Measurements from ENCODE around the gene SLC6A7.

Gene SLC6A7

DNA sequence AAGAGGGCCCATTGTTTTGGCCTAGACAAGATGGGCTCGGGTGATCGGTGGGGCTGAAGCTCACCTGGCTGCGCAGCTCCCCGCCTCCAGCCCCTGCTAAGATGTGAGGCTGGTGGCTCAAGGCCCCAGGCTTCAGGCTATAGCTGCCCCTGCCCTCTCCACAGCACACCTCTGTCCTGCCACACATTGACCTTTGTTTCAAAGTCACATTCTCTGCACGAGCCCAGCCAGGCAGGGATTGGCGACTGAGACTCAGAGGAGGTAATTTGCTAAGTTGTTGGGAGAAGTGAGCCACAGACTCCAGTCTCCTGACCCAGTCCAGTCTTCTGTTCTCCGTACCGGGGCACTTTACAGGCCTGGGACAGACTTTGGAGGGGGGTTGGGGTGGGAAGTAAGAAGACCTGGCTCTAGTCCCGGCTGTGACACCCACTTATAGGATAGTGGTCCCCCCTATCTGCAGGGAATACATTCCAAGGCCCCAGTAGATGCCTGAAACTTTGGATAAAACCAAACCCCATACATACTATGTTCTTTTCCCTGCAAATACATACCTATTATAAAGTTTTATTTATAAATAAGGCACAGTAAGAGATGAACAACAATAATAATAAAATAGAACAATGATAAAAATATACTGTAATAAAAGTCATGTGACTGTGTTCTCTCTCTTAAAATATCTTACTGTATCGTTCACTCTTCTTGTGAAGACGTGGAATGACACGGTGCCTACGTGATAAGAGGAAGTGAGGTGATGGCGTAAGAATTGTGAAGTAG, 47.5 kb upstream of the SLC6A7 start:
- H3K79me2 ChIP-seq (ENCODE audit: low read length): no peaks in the 10 kb centered on the region
- no peaks in the 10 kb centered on the region for H3K9me3 ChIP-seq (ENCODE audit: insufficient read depth, low read length)
- TF ChIP-seq, protein P1, sequence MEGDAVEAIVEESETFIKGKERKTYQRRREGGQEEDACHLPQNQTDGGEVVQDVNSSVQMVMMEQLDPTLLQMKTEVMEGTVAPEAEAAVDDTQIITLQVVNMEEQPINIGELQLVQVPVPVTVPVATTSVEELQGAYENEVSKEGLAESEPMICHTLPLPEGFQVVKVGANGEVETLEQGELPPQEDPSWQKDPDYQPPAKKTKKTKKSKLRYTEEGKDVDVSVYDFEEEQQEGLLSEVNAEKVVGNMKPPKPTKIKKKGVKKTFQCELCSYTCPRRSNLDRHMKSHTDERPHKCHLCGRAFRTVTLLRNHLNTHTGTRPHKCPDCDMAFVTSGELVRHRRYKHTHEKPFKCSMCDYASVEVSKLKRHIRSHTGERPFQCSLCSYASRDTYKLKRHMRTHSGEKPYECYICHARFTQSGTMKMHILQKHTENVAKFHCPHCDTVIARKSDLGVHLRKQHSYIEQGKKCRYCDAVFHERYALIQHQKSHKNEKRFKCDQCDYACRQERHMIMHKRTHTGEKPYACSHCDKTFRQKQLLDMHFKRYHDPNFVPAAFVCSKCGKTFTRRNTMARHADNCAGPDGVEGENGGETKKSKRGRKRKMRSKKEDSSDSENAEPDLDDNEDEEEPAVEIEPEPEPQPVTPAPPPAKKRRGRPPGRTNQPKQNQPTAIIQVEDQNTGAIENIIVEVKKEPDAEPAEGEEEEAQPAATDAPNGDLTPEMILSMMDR (IDR thresholded peaks at IDR 0.05; ENCODE audit: low read depth, low read length): no peak
- no peak for TF ChIP-seq EZH2phosphoT487 (IDR thresholded peaks at IDR 0.05; ENCODE audit: low read depth)
- no peaks in the 10 kb centered on the region for H4K20me1 ChIP-seq (ENCODE audit: insufficient read depth, low read length)
- H3K27ac ChIP-seq (ENCODE audit: low read length): no peak overlapping the region
- H3K36me3 ChIP-seq (replicated peaks; ENCODE audit: low read depth, low read length): no peaks in the 10 kb centered on the region
- peaks cover 5% of the 10 kb centered on the region; the same call in 1 of the 2 replicates for H3K4me1 ChIP-seq (ENCODE audit: low read length)
- no peak overlapping the region for H3K9ac ChIP-seq (ENCODE audit: low read length)
- no peaks in the 10 kb centered on the region for H3K27me3 ChIP-seq (ENCODE audit: low read depth, low read length)
- H2AFZ ChIP-seq (ENCODE audit: low read depth, low read length): peak overlapping the region; percentile 21; the same call in 1 of the 2 replicates
- peak overlapping the region; percentile 26; the same call in 1 of the 2 replicates for H3K4me2 ChIP-seq (ENCODE audit: low read length)
- H3K4me3 ChIP-seq (ENCODE audit: low read length): no peak overlapping the region

DNA sequence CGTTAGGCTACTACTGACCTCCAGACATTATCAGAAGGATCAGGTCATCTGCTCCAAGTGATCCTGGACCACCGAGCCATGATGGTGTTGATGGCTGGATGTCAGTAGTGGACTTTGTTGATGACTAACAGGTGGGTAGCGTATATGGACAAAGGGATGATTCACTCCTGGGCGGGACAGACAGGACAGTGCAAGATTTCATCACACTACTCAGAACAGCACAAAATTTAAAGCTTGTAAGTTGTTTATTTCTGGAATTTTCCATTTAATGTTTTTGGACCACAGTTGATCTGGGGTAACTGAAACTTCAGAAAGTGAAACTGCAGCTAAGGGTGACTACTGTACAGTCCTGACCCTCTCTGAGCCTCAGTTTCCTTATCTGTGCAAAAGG, 46.9 kb upstream of the SLC6A7 start:
- no peaks in the 10 kb centered on the region for H3K36me3 ChIP-seq (replicated peaks; ENCODE audit: low read depth, low read length)
- H3K9me3 ChIP-seq (ENCODE audit: insufficient read depth, low read length): no peaks in the 10 kb centered on the region
- no peak overlapping the region for H3K27ac ChIP-seq (ENCODE audit: low read length)
- H2AFZ ChIP-seq (ENCODE audit: low read depth, low read length): peak overlapping the region; percentile 21; the same call in 1 of the 2 replicates
- no peak overlapping the region for H3K4me3 ChIP-seq (ENCODE audit: low read length)
- H3K27me3 ChIP-seq (ENCODE audit: low read depth, low read length): no peaks in the 10 kb centered on the region
- no peak overlapping the region for H3K9ac ChIP-seq (ENCODE audit: low read length)
- peaks cover 5% of the 10 kb centered on the region; the same call in 1 of the 2 replicates for H3K4me1 ChIP-seq (ENCODE audit: low read length)
- peak overlapping the region; percentile 26; the same call in 1 of the 2 replicates for H3K4me2 ChIP-seq (ENCODE audit: low read length)
- H3K79me2 ChIP-seq (ENCODE audit: low read length): no peaks in the 10 kb centered on the region
- no peak for TF ChIP-seq EZH2phosphoT487 (IDR thresholded peaks at IDR 0.05; ENCODE audit: low read depth)
- TF ChIP-seq, protein P1 (IDR thresholded peaks at IDR 0.05; ENCODE audit: low read depth, low read length): no peak
- no peaks in the 10 kb centered on the region for H4K20me1 ChIP-seq (ENCODE audit: insufficient read depth, low read length)

DNA sequence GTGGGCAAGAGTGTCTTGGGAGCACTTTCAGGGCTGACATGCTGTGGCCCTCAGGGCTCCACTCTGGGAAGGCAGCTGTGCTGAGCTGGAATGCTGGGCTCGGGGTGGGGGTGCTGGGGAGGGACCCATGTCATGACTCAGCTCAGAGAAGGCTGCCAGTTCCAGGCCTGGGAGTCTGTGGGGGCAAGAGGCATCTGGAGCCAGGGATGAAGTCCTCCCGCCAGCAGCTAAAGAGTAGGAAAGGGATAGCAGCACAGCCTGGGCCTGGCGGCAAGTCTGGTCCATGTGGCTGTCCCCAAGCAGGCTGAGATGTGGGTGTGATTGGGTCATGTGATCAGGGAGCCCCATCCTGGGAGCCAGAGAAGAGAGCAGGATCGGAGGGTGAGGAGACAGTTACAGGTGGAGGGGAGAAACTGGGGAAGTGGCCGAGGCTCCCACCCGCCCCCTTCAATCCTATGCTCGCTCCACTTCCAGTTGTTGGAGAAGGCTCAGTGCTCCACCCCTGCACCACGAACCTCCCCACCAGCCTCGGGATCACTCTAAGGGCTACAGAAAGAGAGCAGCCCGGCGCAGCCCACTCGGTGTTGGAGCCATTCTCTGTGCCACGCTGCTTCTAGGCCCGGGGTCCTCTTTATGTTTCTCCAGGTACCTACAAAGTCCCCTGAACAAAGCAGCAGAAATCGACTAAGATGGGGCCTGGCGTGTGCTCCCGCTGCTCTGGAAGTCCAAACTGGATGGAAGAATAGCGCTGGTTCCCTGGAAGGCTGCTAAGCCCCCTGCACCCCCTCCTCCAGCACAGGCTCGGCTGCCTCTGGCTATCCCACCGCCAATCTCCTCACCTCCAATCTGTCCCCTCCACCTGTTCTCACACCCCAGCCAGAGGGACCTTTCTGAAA, 46.3 kb upstream of the SLC6A7 start:
- TF ChIP-seq, protein P1 (IDR thresholded peaks at IDR 0.05; ENCODE audit: low read depth, low read length): no peak
- TF ChIP-seq EZH2phosphoT487 (IDR thresholded peaks at IDR 0.05; ENCODE audit: low read depth): no peak
- H3K4me1 ChIP-seq (ENCODE audit: low read length): peaks cover 5% of the 10 kb centered on the region; the same call in 1 of the 2 replicates
- H2AFZ ChIP-seq (ENCODE audit: low read depth, low read length): no peak overlapping the region; the same call in 1 of the 2 replicates
- no peaks in the 10 kb centered on the region for H3K36me3 ChIP-seq (replicated peaks; ENCODE audit: low read depth, low read length)
- peak overlapping the region; percentile 26; the same call in 1 of the 2 replicates for H3K4me2 ChIP-seq (ENCODE audit: low read length)
- H3K27ac ChIP-seq (ENCODE audit: low read length): no peak overlapping the region
- no peaks in the 10 kb centered on the region for H4K20me1 ChIP-seq (ENCODE audit: insufficient read depth, low read length)
- H3K27me3 ChIP-seq (ENCODE audit: low read depth, low read length): no peaks in the 10 kb centered on the region
- H3K79me2 ChIP-seq (ENCODE audit: low read length): no peaks in the 10 kb centered on the region
- H3K9ac ChIP-seq (ENCODE audit: low read length): no peak overlapping the region
- no peak overlapping the region for H3K4me3 ChIP-seq (ENCODE audit: low read length)
- no peaks in the 10 kb centered on the region for H3K9me3 ChIP-seq (ENCODE audit: insufficient read depth, low read length)
